ENCODE measurements around the gene SERPINB1.
"Not testable (repeated sequence)": the region's sequence is repeated elsewhere in the genome, so short reads cannot be mapped to it uniquely, and the experiment has no call there.

The SERPINB1 gene

DNA sequence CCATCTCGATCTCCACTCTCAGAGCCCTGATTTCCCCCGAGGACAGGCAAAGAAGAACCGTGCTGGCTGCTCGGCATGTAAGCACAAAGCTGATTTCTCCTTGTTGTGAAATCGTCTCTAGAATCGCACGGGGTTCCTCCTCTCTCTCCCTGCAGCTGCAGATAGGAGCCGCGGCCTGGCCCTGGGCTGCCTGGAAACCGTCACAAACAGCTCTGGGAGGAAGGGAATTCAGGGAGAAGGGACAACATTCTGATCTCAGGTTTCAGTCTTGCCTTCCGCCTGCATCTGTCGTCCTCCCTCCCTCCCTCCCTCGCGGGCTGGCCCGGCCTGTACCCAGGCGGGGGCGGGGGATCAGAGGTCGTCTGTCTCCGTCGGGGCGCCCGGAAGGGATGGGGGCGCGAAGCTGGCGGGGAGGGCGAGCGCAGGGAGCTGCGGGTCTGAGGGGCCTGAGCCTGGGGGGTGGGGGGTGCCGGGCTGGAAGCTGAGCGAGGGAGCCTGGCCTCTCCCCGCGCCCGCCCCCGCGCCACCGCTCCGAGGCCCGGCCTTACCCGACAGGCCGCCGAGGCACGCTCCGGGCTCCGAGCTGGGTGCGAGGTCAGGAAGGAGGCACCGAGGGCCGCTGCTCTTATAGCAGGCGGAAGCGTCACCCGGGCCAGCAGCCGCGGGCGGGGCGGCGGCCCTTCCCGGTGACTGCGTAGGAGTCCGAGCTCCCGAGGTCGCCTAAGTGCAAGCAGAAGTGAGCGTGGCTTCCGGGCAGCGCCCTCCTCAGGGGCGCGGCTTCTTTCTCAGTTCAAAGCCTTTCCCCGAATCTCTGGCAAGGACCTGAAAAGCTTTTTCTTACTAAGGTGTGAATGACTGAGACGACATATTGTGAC is at the start of gene SERPINB1:
Gene SERPINB1 (minus strand): TSS at position 600 of the 875 bp plus-strand sequence. CDS start 1,277 bp downstream, outside the sequence.
- peak; percentile 91 for DNase-seq (ENCODE audit: low read depth)

DNA sequence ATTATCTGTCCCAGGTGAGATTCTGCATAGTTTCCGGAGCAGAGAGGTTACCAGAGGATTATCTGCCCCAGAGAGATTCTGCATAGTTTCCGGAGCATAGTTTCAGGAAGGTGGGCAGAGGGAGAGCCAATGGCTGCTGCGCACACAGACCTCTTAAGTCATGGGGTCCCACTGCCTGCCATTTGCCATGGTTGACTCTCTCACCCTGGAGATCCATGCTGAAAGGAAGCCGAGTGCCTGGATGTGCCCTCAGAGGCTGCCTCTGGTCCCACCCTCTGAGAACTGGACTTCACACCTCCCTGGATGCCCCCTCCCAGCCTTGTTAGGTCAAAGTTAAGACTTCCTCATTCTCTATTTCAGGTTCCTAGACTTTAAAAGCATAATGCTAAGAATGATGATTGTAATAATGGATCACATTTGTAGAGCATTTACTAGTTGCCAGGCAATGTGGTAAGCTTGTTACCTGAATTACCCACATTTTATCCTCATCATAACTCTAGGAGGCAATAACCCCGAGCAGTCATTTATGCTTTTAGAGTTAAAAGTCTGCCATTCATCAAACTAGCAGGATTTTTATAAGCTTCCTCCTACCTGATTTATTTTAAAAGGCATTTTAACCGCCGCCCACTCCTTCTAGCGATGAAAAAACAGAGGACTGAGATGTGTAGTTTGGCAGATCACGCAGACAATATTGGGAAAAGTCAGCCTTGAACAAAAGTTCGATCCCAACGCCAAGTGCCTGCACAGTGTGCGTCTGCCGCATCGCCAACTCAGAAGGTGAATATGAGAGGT is 49.5 kb upstream of the SERPINB1 start:
- DNase-seq (ENCODE audit: low read depth) = no peak

DNA sequence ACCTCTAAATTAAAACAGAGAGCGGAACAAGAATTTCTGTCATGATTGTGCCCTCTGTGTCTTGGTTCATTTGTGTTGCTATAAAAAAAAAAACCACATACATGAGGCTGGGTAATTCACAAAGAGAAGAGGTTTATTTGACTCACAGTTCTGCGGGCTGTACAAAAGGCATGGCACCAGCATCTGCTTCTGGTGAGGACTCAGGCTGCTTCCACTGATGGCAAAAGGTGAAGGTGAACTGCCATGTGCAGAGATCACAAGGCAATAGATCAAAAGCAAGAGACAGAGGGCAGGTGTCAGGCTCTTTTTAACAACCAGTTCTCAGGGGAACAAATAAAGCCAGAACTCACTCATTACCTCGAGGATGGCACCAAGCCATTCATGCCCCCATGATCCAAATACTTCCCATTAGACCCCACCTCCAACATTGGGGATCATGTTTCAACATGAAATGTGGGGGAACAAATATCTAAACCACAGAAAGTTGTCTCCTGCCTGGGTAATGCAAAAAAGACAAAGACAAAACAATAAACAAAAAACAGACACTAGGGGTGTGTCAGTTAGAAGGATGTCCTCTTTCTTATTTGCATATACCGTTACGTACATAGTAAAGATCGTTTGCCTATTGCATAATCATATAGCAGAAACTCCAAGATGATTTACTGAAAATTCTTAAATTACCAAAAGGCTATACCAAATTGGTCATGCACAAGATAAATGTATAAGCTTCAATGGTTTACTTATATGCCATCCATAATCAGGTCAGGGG is 44.5 kb upstream of the SERPINB1 start:
- no peak for DNase-seq (ENCODE audit: low read depth)

GRCh38 chr6:2884804-2885203 is 43.1 kb upstream of the SERPINB1 start:
- no peak for DNase-seq (ENCODE audit: low read depth)

DNA sequence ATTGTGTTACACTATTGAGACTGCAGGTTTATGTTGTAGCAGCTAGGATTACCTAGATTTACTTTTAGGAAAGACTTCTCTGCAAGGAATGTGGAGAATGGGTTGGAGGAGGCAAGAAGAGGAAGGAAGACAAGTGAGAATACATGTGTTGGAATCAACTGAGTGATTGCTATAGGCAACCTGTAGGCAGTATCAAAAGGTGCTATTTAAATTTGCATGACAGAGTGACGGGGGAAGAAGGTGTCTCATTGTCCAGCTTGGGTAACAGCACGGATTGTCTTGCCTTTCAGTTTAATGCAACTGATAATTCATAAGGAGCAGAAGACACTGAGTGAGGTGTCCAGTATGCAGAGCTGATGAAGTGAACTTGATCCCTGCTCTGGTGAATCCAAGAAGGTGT is 42.0 kb upstream of the SERPINB1 start:
- DNase-seq (ENCODE audit: low read depth) = no peak

DNA sequence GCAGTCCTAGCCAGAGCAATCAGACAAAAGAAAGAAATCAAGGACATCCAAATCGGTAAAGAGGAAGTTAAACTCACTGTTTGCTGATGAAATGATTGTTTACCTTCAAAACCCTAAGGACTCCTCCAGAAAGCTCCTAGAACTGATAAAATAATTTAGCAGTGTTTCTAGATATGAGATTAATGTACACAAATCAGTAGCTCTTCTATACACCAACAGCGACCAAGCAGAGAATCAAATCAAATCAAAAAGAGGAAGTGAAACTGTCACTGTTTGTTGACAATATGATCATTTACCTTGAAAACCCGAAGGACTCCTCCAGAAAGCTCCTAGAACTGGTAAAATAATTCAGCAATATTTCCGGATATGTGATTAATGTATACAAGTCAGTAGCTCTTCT is 39.8 kb upstream of the SERPINB1 start:
- no peak for DNase-seq (ENCODE audit: low read depth)

DNA sequence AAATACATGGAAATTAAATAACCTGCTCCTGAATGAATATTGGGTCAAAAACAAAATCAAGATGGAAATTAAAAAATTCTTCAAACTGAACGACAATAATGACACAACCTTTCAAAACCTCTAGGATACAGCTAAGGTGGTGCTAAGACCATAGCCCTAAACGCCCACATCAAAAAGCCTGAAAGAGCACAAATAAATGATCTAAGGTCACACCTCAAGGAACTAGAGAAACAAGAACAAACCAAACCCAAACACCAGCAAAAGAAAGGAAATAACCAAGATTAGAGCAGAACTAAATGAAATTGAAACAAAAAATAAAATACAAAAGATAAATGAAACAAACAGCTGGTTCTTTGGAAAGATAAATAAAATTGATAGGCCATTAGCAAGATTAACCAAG is 38.5 kb upstream of the SERPINB1 start:
- not testable (repeated sequence) for DNase-seq (ENCODE audit: low read depth)

DNA sequence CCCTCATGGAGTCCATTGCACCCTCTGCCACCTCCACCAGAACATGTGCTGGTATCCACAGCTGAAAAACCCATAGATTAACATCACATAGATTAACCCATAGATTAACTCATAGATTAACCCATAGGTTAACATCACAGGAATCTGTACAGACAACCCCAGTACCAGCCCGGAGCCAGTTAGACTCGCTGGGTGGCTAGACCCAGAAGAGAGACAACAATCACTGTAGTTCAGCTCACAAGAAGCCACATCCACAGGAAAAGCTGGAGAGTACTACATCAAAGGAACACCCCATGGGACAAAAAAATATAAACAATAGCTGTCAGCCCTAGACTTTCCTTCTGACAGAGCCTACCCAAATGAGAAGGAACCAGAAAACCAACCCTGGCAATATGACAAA is 36.3 kb upstream of the SERPINB1 start:
- DNase-seq (ENCODE audit: low read depth) = no peak

DNA sequence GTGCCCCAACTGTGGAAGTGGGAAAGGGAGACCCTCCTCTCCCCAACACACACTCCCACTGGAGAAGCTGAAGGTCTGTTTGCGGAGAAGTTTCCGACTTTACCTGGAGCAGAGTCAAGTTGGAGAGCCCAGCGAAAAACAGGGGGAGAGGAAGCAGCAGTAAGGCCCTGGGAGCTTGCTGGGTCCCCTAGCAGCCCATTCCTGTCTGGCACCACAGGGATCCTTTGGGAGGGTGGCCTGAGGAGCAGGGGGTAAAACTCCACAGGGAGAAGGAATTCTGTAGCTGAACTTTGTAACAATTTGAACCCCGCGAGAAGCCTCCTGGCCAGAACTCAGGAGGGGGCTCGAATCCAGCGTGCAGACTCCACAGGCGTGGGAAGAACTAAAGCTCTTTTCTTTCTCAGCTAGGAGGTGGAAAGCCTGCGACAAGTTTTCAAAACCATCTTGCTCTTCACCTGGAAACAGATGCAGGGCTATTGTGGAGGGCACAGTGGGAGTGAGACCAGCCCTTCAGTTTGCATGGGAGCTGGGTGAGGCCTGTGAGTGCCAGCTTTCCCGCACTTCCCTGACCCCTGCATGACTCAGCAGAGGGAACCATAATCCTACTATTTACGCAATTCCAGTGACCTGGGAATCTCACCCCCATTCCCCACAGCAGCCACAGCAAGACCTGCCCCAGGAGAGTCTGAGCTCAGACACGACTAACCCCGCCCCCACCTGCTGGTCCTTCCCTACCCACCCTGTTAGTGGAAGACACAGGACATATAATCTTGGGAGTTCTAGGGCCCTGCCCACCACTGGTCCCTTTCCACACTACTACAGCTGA is 35.6 kb upstream of the SERPINB1 start:
- DNase-seq (ENCODE audit: low read depth) = no peak

DNA sequence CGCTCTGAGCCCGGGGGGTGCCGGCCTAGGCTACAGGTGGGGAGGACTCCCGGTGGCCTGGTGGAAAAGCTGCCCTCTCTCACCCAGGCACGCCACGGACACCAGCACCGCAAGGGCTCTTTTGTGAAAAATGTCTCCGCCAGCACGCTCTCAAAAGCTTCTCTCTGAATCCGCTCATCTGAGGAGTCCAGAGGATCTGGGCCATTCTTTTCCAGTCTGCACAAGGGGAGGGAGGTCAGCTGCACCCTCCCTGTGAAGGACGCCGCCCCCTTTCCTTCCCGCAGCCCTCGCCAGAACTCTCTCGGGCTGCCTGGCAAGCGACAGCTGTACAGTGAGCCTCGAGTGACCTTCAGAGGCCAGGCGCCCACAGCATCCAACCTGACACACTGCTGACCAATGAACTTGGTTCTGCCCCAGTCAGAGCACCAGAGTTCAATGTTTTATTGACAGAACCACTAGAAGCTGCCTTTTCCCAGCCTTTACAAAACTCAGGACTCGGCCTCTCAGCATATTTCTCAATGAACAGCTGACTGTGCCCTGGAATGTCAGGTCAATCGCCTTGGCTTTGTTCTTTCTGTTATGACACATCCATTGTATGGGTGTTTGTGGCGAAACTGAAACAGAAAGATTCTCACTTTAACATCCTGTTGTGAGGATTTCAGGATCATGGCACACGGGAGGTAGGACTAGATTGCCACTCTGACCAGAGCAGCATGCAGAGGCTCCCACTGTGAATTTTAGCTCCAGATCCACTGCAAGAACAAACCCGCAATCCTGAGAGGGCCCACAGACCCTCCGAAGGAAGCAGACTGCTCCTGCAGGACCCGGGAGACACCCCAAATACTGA is 34.8 kb upstream of the SERPINB1 start:
- DNase-seq (ENCODE audit: low read depth) = no peak

GRCh38 chr6:2875359-2876191 is 33.9 kb upstream of the SERPINB1 start:
- no peak for DNase-seq (ENCODE audit: low read depth)

GRCh38 chr6:2873643-2874042 is 32.0 kb upstream of the SERPINB1 start:
- no peak for DNase-seq (ENCODE audit: low read depth)

DNA sequence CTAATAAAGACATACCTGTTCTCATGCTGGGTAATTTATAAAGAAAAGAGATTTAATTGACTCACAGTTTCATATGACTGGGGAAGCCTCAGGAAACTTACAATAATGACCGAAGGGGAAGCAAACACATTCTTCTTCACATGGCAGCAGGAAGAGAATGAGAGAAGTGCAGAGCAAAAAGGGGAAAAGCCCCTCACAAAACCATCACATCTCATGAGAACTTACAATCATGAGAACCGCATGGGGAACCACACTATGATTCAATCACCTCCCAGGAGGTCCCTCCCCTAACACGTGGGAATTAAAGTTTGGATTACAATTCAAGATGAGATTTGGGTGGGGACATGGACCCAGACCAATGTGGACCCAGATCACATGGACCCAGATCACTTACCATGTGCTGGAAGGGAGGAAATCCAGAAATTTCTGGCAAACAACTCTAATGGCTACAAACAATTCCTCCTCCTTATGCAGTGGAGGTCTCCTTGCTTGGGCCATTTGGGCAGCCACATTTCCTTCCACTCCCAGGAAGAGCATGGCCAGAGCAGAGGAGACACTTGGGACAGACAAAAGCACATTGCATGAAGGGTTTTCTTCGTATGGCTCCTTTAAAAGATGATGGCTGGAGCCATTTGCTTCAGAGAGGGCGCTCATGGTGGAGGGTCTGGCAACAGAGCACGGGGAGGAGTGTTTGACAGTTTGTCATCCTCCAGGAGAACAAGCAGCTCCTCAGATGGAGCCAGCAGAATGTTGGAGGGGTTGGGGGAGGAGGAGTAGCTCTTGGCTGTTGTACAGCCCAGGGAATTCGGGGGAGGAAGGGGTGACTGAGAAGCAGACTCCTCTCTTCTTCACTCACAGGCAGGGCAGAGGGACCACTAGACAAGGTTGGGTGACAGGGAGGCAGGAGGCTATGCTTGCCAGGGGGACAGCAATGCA is 31.0 kb upstream of the SERPINB1 start:
- DNase-seq (ENCODE audit: low read depth) = no peak

DNA sequence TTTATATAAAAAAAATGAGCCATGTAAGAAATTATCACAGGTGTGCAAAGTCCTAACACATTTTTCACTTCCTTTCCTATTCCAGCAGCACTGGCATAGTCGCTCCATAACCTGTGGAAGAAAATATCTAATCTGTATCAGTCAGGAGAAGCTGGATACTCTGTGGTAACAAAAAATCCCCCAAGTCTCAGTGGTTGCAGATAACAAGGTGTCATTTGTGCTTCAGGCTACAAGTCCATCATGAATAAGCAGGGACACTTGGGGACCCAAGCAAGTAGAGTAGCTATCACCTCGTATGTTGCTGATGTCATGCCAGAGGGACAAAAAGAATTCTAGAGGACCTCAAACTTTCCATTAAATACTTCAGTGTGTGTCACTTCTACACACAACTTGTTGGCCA is 30.3 kb upstream of the SERPINB1 start:
- no peak for DNase-seq (ENCODE audit: low read depth)

- DNase-seq (ENCODE audit: low read depth) = no peak
These were observed 29.4 kb upstream of the SERPINB1 start for GRCh38 chr6:2871102-2871501.

GRCh38 chr6:2870046-2870636 is 28.5 kb upstream of the SERPINB1 start:
- no peak for DNase-seq (ENCODE audit: low read depth)

- DNase-seq (ENCODE audit: low read depth) = no peak
These were observed 27.0 kb upstream of the SERPINB1 start for GRCh38 chr6:2868637-2869036.
